Glutamatergic neuron (in vitro differentiated cells): ENCODE results near the gene ATP2C2. TPM values are rescaled to one million over a fixed set of nuclear protein-coding genes. Genes with fewer than 3 reads are reported as not detected.

Experiments used
- DNase-seq: peaks from one replicate; pipeline ENCODE4 v3.0.0; 2022
- H3K27ac Mint-ChIP-seq: one replicate; pipeline ENCODE4 v1.8.0; 2020; ENCODE audit warnings: mild to moderate bottlenecking, mixed read lengths, inconsistent platforms; ENCODE audit not compliant: unreplicated experiment
- H3K27me3 Mint-ChIP-seq: one replicate; pipeline ENCODE4 v1.8.0; 2020; ENCODE audit warnings: mild to moderate bottlenecking, moderate library complexity, mixed read lengths, inconsistent platforms; ENCODE audit not compliant: unreplicated experiment
- H3K36me3 Mint-ChIP-seq: one replicate; pipeline ENCODE4 v1.8.0; 2020; ENCODE audit warnings: mild to moderate bottlenecking, mixed read lengths, inconsistent platforms; ENCODE audit not compliant: unreplicated experiment
- H3K4me1 Mint-ChIP-seq: one replicate; pipeline ENCODE4 v1.8.0; 2020; ENCODE audit warnings: mild to moderate bottlenecking, low read depth, mixed read lengths, inconsistent platforms; ENCODE audit not compliant: unreplicated experiment
- H3K4me3 Mint-ChIP-seq: one replicate; pipeline ENCODE4 v1.8.0; 2020; ENCODE audit warnings: mild to moderate bottlenecking, mixed read lengths, inconsistent platforms; ENCODE audit not compliant: unreplicated experiment
- H3K9me3 Mint-ChIP-seq: one replicate; pipeline ENCODE4 v1.8.0; 2020; ENCODE audit warnings: mild to moderate bottlenecking, moderate library complexity, mixed read lengths, inconsistent platforms; ENCODE audit not compliant: unreplicated experiment
- CTCF ChIP-seq: fragments of 200-600 bp; sonication (generic); IDR thresholded peaks from one replicate; pipeline ENCODE4 v1.5.0; 2021; ENCODE audit not compliant: partially characterized antibody, unreplicated experiment
- total RNA-seq: library from RNA; stranded (reverse); fragmentation: NEBNext Ultra II Directional; extraction: Animal tissue kit (Norgen Biotek cat#: 25700); gene quantifications from one replicate; pipeline ENCODE4 v1.2.1, GENCODE V29; 2021; ENCODE audit not compliant: unreplicated experiment

The ATP2C2 gene
- total RNA-seq, 1 donor from 2014 or later, result not detected

GRCh38 chr16:84454611-84455010 lies 86.3 kb downstream of the ATP2C2 start:
- H3K27ac Mint-ChIP-seq, result no peak overlapping the region
- H3K9me3 Mint-ChIP-seq, result peaks cover 8% of the 10 kb centered on the region
- peaks cover 2% of the 10 kb centered on the region for H3K4me1 Mint-ChIP-seq
- TF ChIP-seq CTCF, result no peak
- H3K36me3 Mint-ChIP-seq, result peaks cover 4% of the 10 kb centered on the region
- no peak for DNase-seq
- peaks cover 3% of the 10 kb centered on the region for H3K27me3 Mint-ChIP-seq
- H3K4me3 Mint-ChIP-seq, result no peak overlapping the region

GRCh38 chr16:84455031-84455430 lies 86.7 kb downstream of the ATP2C2 start:
- Mint-ChIP-seq H3K4me1 (peaks cover 5% of the 10 kb centered on the region), H3K9me3 (peaks cover 8% of the 10 kb centered on the region), H3K27me3 (peaks cover 3% of the 10 kb centered on the region), H3K36me3 (peaks cover 4% of the 10 kb centered on the region), H3K4me3 (no peak overlapping the region), H3K27ac (no peak overlapping the region)
- DNase-seq, result no peak
- TF ChIP-seq CTCF, result no peak

- peaks cover 14% of the 10 kb centered on the region for H3K4me1 Mint-ChIP-seq
- H3K27me3 Mint-ChIP-seq, result peaks cover 3% of the 10 kb centered on the region
- TF ChIP-seq CTCF, result no peak
- H3K9me3 Mint-ChIP-seq, result peaks cover 12% of the 10 kb centered on the region
- peaks cover 12% of the 10 kb centered on the region for H3K36me3 Mint-ChIP-seq
- H3K4me3 Mint-ChIP-seq, result no peak overlapping the region
- no peak for DNase-seq
- H3K27ac Mint-ChIP-seq, result no peak overlapping the region
These were observed 90.5 kb downstream of the ATP2C2 start for GRCh38 chr16:84458606-84459532.

GRCh38 chr16:84459533-84459894 lies 91.2 kb downstream of the ATP2C2 start:
- H3K36me3 Mint-ChIP-seq, result peaks cover 13% of the 10 kb centered on the region
- H3K27ac Mint-ChIP-seq, result peak overlapping the region; percentile 38
- no peak overlapping the region for H3K4me3 Mint-ChIP-seq
- DNase-seq, result no peak
- peaks cover 16% of the 10 kb centered on the region for H3K4me1 Mint-ChIP-seq
- TF ChIP-seq CTCF, result no peak
- H3K27me3 Mint-ChIP-seq, result peaks cover 3% of the 10 kb centered on the region
- H3K9me3 Mint-ChIP-seq, result peaks cover 12% of the 10 kb centered on the region

- Mint-ChIP-seq H3K4me1 (peaks cover 16% of the 10 kb centered on the region), H3K27ac (peak overlapping the region; percentile 52), H3K27me3 (peaks cover 3% of the 10 kb centered on the region), H3K4me3 (no peak overlapping the region), H3K36me3 (peaks cover 18% of the 10 kb centered on the region), H3K9me3 (peaks cover 12% of the 10 kb centered on the region)
- DNase-seq, result peak; percentile 47
- TF ChIP-seq CTCF, result no peak
These were observed 91.6 kb downstream of the ATP2C2 start for GRCh38 chr16:84459941-84460405.
